GM18858 (cell line): ENCODE data around the gene FAM107B.
"Not testable (repeated sequence)": the region's sequence is repeated elsewhere in the genome, so short reads cannot be mapped to it uniquely, and the experiment has no call there.

Source experiments
- ATAC-seq: cut with Tn5 transposase; IDR thresholded peaks from one replicate; pipeline ENCODE4 v1.9.1; 2021; ENCODE audit not compliant: unreplicated experiment

FAM107B gene

GRCh38 chr10:14774797-14775196 is at the start of gene FAM107B:
Gene FAM107B, minus strand, starts transcription at chr10:14774897. Its CDS starts 234 bp downstream, at chr10:14774663.
- no peak for ATAC-seq

GRCh38 chr10:14823966-14824365 is 49.3 kb upstream of the FAM107B start:
- no peak for ATAC-seq

DNA sequence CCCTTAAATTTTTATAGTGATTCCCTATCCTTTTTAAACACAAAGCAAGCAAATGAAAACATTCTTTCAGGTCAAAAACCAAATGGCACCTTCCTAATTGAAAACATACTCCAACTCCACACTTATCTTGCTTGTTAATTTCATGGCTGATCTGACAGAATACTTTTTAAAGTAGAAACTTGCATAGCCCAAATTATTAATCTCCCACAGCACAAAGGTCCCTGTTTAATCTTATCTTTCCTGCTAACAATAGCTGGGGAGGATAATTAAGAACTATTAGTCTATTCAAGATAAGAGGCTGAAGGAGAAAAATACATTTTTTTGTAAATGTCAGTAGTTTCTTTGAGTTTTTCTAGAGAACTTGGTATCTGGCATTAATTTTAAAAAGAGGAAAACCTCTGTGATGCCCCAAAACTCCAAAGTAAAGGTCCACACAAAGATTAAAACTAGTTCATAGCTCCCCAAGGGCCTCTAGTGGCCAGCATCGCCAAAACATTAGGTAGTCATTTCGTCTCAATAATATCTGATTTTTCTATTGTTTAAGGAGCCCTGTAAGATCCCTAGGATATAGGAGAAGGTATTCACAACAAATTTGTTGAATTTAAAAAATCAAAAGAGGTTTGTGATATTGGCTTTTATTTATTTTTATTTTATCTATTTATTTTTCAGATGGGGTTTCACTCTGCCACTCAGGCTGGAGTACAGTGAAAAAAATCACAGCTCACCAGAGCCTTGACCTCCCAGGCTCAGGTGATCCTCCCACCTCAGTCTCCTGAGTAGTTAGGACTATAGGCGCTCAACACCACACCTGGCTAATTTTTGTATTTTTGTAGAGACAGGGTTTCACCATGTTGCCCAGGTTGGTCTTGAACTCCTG is 48.4 kb upstream of the FAM107B start:
- no peak for ATAC-seq

GRCh38 chr10:14821635-14822375 is 47.1 kb upstream of the FAM107B start:
- no peak for ATAC-seq

- no peak for ATAC-seq
Observed at GRCh38 chr10:14820775-14821154, 46.1 kb upstream of the FAM107B start.

GRCh38 chr10:14820010-14820774 is 45.5 kb upstream of the FAM107B start:
- ATAC-seq, result no peak

- ATAC-seq, result not testable (repeated sequence)
Observed at GRCh38 chr10:14816717-14817116, 42.0 kb upstream of the FAM107B start.

DNA sequence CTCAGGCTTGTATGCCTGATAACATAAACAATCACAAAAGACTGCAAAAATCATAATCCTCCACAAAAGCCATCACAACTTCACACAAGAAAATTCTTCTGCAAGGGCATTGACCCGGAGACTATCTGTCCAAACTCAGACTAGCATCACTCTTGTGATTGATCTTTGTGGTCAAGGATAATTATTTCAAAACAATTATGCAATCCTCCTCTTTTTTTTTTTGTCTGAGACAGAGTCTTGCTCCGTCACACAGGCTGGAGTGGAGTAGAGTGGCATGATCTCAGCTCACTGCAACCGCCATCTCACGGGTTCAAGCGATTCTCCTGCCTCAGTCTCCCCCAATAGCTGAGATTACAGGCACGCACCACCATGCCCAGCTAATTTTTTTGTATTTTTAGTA is 41.0 kb upstream of the FAM107B start:
- ATAC-seq, result no peak

- no peak for ATAC-seq
Observed at GRCh38 chr10:14812271-14812670, 37.6 kb upstream of the FAM107B start.

GRCh38 chr10:14810969-14811953 is 36.6 kb upstream of the FAM107B start:
- no peak for ATAC-seq

GRCh38 chr10:14806318-14806717 is 31.6 kb upstream of the FAM107B start:
- no peak for ATAC-seq

- no peak for ATAC-seq
Observed at GRCh38 chr10:14803827-14804226, 29.1 kb upstream of the FAM107B start.

DNA sequence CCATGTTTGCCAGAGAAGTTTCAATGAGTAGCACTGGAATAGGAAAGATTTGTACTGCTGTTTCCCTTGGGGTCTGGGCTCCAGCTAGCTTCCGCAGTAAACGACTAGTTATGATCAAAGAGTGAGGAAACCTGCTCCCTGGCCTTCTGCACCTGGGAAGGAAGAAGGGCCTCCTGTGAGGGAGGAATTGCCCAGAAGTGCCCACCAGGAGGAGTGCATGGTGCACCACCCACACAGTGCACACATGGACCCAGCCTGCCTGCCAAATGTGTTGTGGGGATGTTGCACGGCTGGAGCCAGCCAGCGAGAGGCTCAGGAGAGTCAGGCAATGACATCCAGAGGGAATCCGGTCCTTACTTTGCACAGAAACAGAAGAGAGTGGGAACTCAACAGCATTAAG is 27.0 kb upstream of the FAM107B start:
- no peak for ATAC-seq

DNA sequence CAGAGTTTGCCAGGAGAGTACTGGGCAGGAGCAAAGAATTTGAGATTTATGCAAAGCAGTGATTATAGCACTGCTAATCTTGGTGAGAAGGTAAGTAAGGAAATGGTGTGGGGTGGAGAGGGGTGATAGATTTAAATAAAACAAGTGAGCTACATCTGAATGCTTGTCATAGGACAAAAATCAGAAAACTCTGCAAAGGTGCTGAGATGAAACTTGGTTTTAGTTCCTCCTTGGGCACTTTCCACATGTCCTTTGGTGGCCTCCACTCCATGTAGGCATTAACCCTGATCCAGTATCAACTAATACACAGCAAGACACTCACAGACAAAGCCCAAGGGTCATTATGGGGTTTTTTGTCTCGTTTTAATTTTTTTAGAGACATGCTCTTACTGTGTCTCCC is 25.7 kb upstream of the FAM107B start:
- ATAC-seq, result no peak

- ATAC-seq, result no peak
Observed at GRCh38 chr10:14798636-14799035, 23.9 kb upstream of the FAM107B start.

GRCh38 chr10:14787938-14788337 is 13.2 kb upstream of the FAM107B start:
- no peak for ATAC-seq

DNA sequence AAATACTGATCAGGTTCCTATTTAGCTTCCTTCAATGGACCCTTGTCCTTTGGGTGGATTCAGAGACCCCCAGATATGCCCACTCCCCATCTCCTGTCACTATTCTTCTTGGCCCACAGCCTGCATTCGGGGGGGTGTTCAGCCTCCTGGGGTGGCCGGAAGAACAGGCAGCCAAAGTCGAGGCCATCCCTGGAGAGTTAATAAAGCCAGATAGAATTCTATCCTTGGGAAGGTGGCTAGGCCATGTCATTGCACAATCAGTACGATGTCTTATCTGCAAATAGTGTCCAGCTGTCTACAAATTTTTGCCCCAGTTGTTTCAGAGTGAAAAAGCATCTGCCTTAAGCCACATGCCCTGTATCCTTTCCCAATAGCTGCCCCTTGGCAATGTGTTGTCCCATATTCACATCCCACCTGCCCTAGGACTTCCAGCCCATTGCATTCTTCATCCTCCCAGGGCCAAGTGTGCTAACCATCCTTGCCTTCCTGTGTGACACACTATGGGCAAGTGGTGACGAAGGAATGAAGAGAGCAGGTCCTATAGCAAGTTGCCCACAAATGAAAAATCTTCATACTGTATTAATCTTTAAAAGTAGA is 9.9 kb upstream of the FAM107B start:
- ATAC-seq, result no peak

GRCh38 chr10:14782691-14783363 is 8.1 kb upstream of the FAM107B start:
- no peak for ATAC-seq

- ATAC-seq, result no peak
Observed at GRCh38 chr10:14781763-14782162, 7.1 kb upstream of the FAM107B start.
